ENCODE data around the gene NUAK1.

NUAK1 gene

GRCh38 chr12:106064721-106065021, 74.1 kb downstream of the NUAK1 start:
- no peak for DNase-seq (ENCODE audit: low read depth in 1 of 2, low spot score in 1 of 2)

- DNase-seq (ENCODE audit: low read depth in 1 of 2, low spot score in 1 of 2) = no peak
Observed at GRCh38 chr12:106063826-106064720, 74.7 kb downstream of the NUAK1 start.

GRCh38 chr12:106062693-106063092, 76.1 kb downstream of the NUAK1 start:
- DNase-seq (ENCODE audit: low read depth in 1 of 2, low spot score in 1 of 2) = no peak

DNA sequence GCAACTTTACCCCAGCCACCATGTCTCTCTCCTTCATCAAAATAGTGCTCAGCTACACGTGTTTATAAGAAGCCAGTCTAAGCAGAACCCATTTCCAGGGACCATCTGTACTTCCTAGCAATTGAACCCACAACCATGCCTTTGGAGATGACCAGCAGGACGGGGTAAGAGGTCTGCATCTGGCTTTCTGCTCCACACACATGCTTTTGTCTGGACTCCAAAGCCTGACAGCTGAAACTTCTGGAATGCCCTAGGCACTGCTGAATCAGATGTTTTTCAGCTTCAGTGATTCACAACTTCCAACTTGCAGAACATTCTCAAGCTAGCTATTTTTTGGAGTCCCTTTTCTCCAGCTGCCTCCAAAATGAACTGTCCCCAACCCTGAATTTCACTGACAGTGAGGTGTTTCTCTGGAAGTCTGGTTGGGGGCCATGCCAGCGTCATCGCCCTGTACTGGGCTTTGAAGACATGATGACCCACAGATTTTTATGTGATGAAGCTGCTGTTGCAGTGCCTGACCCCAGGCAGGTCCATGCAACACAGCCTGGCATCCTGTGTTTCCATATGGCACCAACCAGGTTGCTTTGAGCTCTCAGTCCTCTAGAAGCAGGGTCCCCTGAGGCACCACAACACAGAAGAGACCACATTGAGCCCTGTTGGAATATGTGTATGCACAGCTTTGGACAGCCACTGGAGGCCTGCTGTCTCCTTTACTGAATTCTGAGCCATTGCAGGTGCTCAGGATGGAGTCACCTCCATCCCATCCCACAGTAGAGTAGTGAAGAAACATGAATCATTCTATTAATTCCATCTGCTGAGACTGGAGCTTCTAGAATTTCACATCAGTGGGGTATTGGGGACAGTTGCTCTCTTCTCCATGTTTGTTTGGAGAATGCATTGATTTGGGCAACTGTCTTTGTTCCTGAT, 80.2 kb downstream of the NUAK1 start:
- no peak for DNase-seq (ENCODE audit: low read depth in 1 of 2, low spot score in 1 of 2)

GRCh38 chr12:106054049-106054448, 84.7 kb downstream of the NUAK1 start:
- DNase-seq (ENCODE audit: low read depth in 1 of 2, low spot score in 1 of 2) = no peak

- DNase-seq (ENCODE audit: low read depth in 1 of 2, low spot score in 1 of 2) = no peak
Observed at GRCh38 chr12:106051853-106052531, 86.8 kb downstream of the NUAK1 start.

DNA sequence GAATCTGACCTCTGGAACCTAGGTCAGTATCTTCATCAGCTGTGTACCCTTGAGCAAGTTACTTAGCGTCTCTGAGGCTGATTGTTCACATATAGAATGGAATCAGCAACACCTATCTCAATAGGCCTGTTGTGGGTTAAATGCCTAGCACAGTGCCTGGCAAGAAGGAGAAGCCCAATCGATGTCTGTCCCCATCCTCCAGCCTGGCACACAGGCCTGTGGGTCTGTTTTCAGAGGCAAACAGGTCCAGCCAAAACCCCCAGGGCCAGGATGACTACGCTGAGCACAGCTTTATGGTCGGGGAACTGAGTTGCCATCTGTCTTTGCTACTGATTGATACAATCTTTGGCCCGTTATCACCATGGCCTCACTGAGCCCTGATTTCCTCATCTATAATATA, 89.2 kb downstream of the NUAK1 start:
- DNase-seq (ENCODE audit: low read depth in 1 of 2, low spot score in 1 of 2) = no peak

DNA sequence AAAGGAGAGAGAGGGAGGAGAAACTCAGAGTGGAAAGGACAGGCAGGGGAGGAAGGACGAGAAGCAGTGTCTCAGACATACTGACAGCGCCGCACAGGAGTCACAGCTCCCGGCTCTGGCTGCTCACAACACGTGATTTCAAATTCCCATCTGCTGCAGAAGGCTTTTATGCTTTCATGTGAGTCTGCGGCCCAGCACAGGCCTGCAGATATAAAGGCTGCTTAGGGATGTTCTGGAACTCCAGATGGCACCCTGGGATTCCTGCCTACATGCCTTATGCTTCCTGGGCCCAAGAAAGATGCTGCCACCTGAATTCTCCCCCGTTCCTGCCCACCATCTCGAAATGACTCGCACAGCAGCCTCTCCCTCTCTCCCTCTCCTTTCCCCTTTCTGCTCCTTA, 89.6 kb downstream of the NUAK1 start:
- DNase-seq (ENCODE audit: low read depth in 1 of 2, low spot score in 1 of 2) = no peak

DNA sequence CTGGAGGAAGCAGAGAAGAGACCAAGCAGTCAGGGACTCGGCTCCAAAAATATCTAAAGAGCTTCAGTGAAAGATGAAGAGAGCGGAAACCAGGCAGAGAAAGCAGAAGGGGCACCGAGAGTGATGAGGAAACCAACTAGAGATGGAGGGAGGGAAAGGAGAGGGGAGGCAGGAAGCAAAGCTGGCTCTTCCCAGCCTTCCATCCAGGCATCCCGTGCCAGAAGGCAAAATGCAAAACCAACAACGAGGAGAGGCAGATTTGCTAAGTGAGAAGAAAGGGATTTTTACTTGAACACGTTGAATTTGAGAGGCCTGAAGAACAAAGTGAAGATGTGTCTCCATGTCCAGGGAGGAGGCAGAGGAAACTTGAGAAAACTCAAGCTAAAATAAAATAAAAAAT, 90.1 kb downstream of the NUAK1 start:
- no peak for DNase-seq (ENCODE audit: low read depth in 1 of 2, low spot score in 1 of 2)

GRCh38 chr12:106048016-106048415, 90.7 kb downstream of the NUAK1 start:
- DNase-seq (ENCODE audit: low read depth in 1 of 2, low spot score in 1 of 2) = no peak

DNA sequence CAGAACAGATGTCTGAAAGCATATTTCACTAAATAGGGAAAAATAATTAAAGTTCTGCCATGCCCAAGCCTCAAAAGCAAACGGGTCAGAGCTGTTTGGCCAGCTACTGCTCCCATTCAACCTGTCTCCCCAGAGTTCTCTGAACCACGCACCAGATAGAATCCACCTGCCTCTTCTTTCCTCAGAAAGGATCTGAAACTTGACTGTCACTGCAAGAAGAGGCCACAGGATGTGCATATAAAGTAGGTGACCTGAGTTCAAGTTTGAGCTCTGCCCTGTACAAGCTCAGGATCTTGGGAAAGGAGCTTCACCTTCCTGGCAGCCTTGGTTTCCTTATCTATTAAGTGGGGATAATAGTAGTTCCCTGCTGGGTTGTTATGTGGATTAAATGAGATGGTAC, 91.8 kb downstream of the NUAK1 start:
- no peak for DNase-seq (ENCODE audit: low read depth in 1 of 2, low spot score in 1 of 2)

DNA sequence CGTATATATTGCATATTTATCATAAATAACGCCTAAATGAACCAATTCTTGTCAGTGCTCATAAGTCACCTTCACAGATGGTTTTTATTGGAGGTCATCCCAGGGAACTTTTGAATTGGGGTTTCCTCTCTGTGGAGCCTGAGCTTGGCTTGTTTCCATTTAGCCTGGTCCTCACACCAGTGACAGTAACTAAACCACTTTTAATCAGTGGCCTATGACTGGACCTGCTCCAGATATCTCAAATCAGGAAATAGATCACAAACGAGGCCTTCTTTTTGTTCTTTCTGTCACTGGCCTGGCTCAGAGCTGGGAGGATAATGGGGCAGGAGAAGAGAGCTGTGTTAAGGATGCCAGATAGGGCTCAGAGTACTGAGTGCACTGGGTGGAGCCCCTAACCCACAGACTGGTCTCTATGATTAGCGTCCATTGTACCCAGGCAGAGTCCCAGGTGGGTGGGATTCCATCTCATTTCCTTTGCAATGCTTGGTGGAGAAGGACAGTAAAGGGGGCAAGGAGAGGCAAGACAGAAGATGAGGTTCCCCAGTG, 92.4 kb downstream of the NUAK1 start:
- DNase-seq (ENCODE audit: low read depth in 1 of 2, low spot score in 1 of 2) = no peak

- no peak for DNase-seq (ENCODE audit: low read depth in 1 of 2, low spot score in 1 of 2)
Observed at GRCh38 chr12:106045251-106045674, 93.5 kb downstream of the NUAK1 start.

DNA sequence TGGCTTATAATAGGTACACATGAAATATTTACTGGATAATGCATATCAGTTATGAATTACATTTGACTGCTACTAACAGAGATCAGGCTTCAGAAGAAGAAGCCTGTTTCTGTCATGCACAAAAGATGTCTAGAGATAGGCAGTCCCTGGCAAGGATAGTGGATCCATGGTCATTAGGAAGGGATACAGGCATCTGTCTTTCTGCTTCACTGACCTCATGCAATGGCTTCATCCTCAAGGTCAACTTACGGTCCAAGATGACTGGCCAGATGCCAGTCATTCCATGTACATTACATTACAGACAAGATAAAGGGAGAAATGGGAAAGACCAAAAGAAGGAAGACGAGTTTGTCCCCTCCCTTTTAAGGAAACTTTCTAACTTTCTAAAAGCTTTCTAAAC, 94.0 kb downstream of the NUAK1 start:
- DNase-seq (ENCODE audit: low read depth in 1 of 2, low spot score in 1 of 2) = no peak

DNA sequence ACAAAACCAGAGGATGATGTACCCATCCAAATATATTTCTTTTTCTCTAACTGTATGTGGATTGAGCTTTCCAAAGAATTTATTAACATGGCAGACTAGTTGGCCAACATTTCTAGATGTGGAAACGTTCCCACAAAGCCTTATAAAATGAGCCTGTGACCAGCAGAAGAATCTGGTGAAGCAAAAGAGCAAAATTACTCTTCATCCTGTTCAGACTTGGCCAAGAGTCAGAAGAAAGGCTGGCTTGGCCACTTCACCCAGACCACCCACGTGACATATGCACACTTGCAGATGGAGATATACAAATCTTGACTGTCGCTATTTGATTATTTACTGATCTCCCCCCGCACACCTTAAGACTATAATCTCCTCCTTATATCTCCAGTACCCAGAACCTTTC, 96.7 kb downstream of the NUAK1 start:
- no peak for DNase-seq (ENCODE audit: low read depth in 1 of 2, low spot score in 1 of 2)

- no peak for DNase-seq (ENCODE audit: low read depth in 1 of 2, low spot score in 1 of 2)
Observed at GRCh38 chr12:106040521-106040920, 98.2 kb downstream of the NUAK1 start.

DNA sequence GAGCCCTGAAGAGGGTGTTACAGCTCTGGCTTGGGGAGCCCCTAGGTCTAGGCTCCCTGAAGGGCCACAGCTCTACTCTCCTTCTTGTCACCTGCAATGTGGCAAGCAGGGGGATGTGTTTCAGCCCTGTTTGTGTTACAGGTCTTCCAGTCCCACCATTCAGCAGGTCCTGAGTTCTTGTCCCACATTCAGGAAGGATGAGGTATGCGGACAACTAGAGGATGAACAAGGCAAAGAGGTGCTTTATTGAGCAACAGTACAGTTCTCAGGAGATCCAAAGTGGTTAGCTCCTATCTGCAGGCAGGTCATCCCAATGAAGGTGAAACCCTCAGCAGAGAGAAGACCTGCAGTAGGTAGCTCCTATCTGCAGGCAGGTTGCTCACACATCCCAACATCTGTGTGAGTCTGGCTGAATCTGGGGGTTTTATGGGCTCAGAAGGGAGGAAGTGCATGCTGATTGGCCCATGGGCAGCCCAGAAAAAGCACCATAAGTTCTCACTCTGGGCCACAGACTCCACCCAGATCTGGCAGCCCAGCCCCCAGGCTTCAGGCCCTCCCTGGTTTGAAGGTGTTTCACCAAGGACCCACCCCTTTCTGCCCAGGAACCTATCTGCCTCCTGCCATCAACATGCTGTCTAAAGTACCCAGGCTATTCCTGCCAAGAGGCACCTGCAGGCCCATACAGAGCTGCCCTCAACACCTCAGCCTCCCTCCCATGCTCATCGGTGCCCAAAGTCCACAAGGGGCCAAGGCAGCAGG, 98.9 kb downstream of the NUAK1 start:
- no peak for DNase-seq (ENCODE audit: low read depth in 1 of 2, low spot score in 1 of 2)

GRCh38 chr12:106039242-106039641, 99.5 kb downstream of the NUAK1 start:
- DNase-seq (ENCODE audit: low read depth in 1 of 2, low spot score in 1 of 2) = no peak

DNA sequence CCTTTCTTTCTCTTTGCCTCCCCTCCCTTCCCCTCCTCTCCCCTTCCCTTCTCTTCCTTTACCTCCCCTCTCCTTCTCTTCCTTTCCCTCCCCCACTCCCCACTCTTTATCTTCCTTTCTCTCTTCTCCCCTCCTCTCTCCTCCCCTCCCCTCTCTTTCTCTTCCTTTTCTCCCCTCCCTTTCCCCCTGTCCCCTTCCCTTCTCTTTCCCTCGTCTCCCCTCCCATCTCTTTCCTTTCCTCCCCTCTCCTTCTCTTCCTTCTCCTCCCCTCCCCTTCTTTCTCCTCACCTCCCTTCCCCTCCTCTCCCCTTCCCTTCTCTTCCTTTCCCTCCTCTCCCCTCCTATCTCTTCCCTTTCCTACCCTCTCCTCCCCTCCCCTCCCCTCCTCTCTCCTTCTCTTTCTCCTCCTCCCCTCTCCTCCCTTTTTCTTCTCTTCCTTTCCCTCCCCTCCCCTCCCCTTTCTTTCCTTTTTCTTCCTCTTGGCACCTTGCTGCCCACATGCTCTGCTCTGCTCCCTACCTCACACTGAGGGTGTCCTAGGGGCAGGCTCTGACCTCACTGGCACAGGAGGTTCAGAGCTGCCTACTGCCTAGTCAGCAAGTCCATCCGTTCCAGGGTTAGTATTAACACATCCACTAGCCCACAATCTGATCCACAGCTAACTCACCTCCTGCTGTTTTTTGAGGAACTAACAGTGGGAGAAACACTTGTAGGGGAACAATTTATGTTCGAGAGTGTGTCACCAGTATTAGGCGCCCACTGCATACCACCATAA, 101.0 kb downstream of the NUAK1 start:
- DNase-seq (ENCODE audit: low read depth in 1 of 2, low spot score in 1 of 2) = no peak

- DNase-seq (ENCODE audit: low read depth in 1 of 2, low spot score in 1 of 2) = no peak
Observed at GRCh38 chr12:106035421-106035820, 103.3 kb downstream of the NUAK1 start.
